Kidney (tissue), 14 donors: ENCODE data around the gene TECTB. TPM values are rescaled to one million over a fixed set of nuclear protein-coding genes. Genes with fewer than 3 reads are reported as not detected.

Experiments used
- DNase-seq, 5 donors: peaks; one replicate each; pipeline ENCODE4 v3.0.0-alpha.2; 2013 to 2020
- FAIRE-seq: peaks from 2 replicates; lab custom pipeline; 2012; peaks lifted over from hg19 to GRCh38; lab: Jason Lieb, UNC
- H3K27ac ChIP-seq, 2 donors: one replicate each; pipeline ENCODE4 v1.7.0; 2013; ENCODE audit warnings: low read depth in 2 of 2, low read length in 2 of 2, inconsistent platforms in 1 of 2
- H3K27me3 ChIP-seq: one replicate; pipeline ENCODE4 v1.7.1; 2013; ENCODE audit warnings: low read length, inconsistent platforms; ENCODE audit not compliant: control insufficient read depth, insufficient read depth
- H3K36me3 ChIP-seq, 3 donors: one replicate each; pipeline versions ENCODE4 v1.7.0 to v1.7.1; 2013; ENCODE audit warnings: low read length in 3 of 3, control low read depth in 1 of 3, inconsistent platforms in 1 of 3; ENCODE audit not compliant: insufficient read depth in 3 of 3, control insufficient read depth in 2 of 3
- H3K4me1 ChIP-seq, 3 donors: one replicate each; pipeline versions ENCODE4 v1.7.0 to v1.7.1; 2013; ENCODE audit warnings: low read length in 3 of 3, inconsistent platforms in 1 of 3, low read depth in 1 of 3; ENCODE audit not compliant: control insufficient read depth in 2 of 3, insufficient read depth in 2 of 3
- H3K4me3 ChIP-seq, 3 donors: one replicate each; pipeline versions ENCODE4 v1.7.0 to v1.8.1; 2013; ENCODE audit warnings: low read length in 3 of 3, control low read depth in 1 of 3, inconsistent platforms in 1 of 3
- H3K9ac ChIP-seq, 3 donors: one replicate each; pipeline versions ENCODE4 v1.7.0 to v1.7.1; 2013; ENCODE audit warnings: low read length in 3 of 3, control low read depth in 1 of 3, inconsistent platforms in 1 of 3
- H3K9me3 ChIP-seq, 3 donors: one replicate each; pipeline versions ENCODE4 v1.7.0 to v1.7.1; 2013; ENCODE audit warnings: low read length in 3 of 3, control low read depth in 1 of 3, inconsistent platforms in 1 of 3; ENCODE audit not compliant: control insufficient read depth in 2 of 3, insufficient read depth in 1 of 3
- CTCF ChIP-seq: IDR thresholded peaks from 3 replicates; pipeline ENCODE4 v1.5.1; 2012; ENCODE audit warnings: mild to moderate bottlenecking, moderate library complexity, borderline replicate concordance; ENCODE audit not compliant: insufficient read depth; ENCODE audit errors: extremely low read depth
- intact Hi-C: fragments of 100-400 bp; cut with DNase I; formaldehyde crosslinking; loops from one replicate; pipeline ENCODE4 v1.11.1; 2022
- polyA plus RNA-seq: library from polyadenylated mRNA; stranded (reverse); fragments of 350-450 nt; fragmentation: Illumina TruSeq; extraction: RNeasy Lipid Tissue Mini Kit (QIAGEN cat#74804); gene quantifications from one replicate; pipeline ENCODE4 v1.2.3, GENCODE V29; 2014; ENCODE audit warnings: low read depth, low replicate concordance; ENCODE audit not compliant: insufficient read depth
- total RNA-seq: library from RNA; stranded (reverse); fragmentation: NEBNext Ultra II Directional; extraction: Animal tissue kit (Norgen Biotek cat#: 25700); gene quantifications from one replicate; pipeline ENCODE4 v1.2.1, GENCODE V29; 2021
- donor health status: control.
- donor health status: control.
- donor health status: control.
- donor health status: control.
- donor health status: control.
- donor health status: DM: yes; HTN: yes; CAD: no.
- donor health status: Normal renal cell carcinoma (clear cell type).

The TECTB gene
- total and polyA plus RNA-seq, 2 donors from 2014 or later: not detected

DNA sequence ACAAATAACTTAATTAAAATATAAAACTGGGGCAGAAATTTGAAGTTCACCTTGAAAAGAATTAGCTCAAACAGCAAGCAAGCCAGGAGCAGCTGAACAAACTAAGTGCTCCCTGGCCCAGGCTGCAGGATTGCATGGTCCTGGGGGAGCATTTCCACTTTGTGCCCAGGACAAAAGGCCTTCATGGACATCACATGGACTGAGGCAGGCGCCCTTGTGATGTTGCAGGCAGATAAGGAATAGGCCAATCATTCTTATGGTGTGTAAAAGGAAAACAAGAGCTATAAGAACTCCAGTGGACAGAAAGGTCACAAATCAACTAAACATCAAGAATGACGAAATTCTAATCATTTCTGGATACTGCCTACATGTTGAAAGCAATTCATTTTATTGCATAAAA, 17.5 kb upstream of the TECTB start:
- H3K9me3 ChIP-seq: no peaks in the 10 kb centered on the region
- H3K36me3 ChIP-seq: no peaks in the 10 kb centered on the region
- H3K27me3 ChIP-seq: no peaks in the 10 kb centered on the region
- no peak for FAIRE-seq
- H3K9ac ChIP-seq: no peak overlapping the region
- no peaks in the 10 kb centered on the region for H3K4me1 ChIP-seq
- H3K27ac ChIP-seq: no peak overlapping the region
- no peak for DNase-seq
- no peak overlapping the region for H3K4me3 ChIP-seq
- intact Hi-C loops: no loop called here
- TF ChIP-seq CTCF: no peak

GRCh38 chr10:112269266-112269665, 13.9 kb upstream of the TECTB start:
- no peak overlapping the region for H3K27ac ChIP-seq
- no peak overlapping the region for H3K9ac ChIP-seq
- DNase-seq: no peak
- no peaks in the 10 kb centered on the region for H3K9me3 ChIP-seq
- H3K4me3 ChIP-seq: no peak overlapping the region
- no peaks in the 10 kb centered on the region for H3K36me3 ChIP-seq
- no peak for TF ChIP-seq CTCF
- no peaks in the 10 kb centered on the region for H3K4me1 ChIP-seq
- no peak for FAIRE-seq
- no peaks in the 10 kb centered on the region for H3K27me3 ChIP-seq
- intact Hi-C loops: no loop called here

GRCh38 chr10:112271982-112272381, 11.2 kb upstream of the TECTB start:
- H3K9me3 ChIP-seq: no peaks in the 10 kb centered on the region
- no peaks in the 10 kb centered on the region for H3K36me3 ChIP-seq
- FAIRE-seq (no peak), DNase-seq (no peak)
- no peak overlapping the region for H3K27ac ChIP-seq
- no peaks in the 10 kb centered on the region for H3K27me3 ChIP-seq
- no peak for TF ChIP-seq CTCF
- no peak overlapping the region for H3K4me3 ChIP-seq
- intact Hi-C loops: no loop called here
- no peaks in the 10 kb centered on the region for H3K4me1 ChIP-seq
- H3K9ac ChIP-seq: no peak overlapping the region

DNA sequence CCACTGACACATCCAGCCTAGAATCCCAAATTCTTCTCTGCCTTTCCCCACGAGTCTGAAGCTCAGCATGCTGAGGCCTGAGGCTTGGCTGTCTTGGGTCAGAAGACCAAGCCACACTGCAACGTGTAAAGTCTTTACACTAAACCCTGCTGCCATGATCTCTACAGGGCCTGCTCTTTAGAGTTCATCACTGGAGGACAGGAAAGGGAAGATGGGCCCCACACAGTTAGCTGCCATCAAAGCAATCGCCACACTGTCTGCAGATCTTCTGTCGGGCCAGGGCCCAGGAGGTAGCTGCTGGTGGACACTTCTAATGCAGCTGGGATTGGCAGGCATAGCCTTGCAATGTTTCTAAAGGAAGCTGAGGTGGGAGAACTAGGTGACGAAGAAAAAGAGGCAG, 8.4 kb upstream of the TECTB start:
- Histone ChIP-seq H3K4me3 (no peak overlapping the region), H3K36me3 (no peaks in the 10 kb centered on the region), H3K27ac (no peak overlapping the region), H3K9me3 (no peaks in the 10 kb centered on the region), H3K9ac (no peak overlapping the region), H3K27me3 (no peaks in the 10 kb centered on the region), H3K4me1 (no peaks in the 10 kb centered on the region)
- FAIRE-seq: no peak
- no peak for TF ChIP-seq CTCF
- intact Hi-C loops: no loop called here
- DNase-seq: no peak
